Mucosa of rectum (tissue), 2 donors: ENCODE measurements around the gene VPREB1.

Source experiments
- H3K27ac ChIP-seq, 2 donors: one replicate each; pipeline ENCODE4 v1.7.0; 2013; ENCODE audit warnings: inconsistent platforms in 2 of 2, low read depth in 2 of 2, low read length in 2 of 2
- H3K27me3 ChIP-seq, 2 donors: one replicate each; pipeline ENCODE4 v1.7.0; 2013; ENCODE audit warnings: low read length in 2 of 2; ENCODE audit not compliant: control insufficient read depth in 2 of 2, insufficient read depth in 2 of 2
- H3K36me3 ChIP-seq, 2 donors: one replicate each; pipeline ENCODE4 v1.7.0; 2013; ENCODE audit warnings: low read length in 2 of 2; ENCODE audit not compliant: control insufficient read depth in 2 of 2, insufficient read depth in 2 of 2
- H3K4me1 ChIP-seq, 2 donors: one replicate each; pipeline ENCODE4 v1.7.0; 2013; ENCODE audit warnings: low read length in 2 of 2, mild to moderate bottlenecking in 1 of 2; ENCODE audit not compliant: control insufficient read depth in 2 of 2, insufficient read depth in 2 of 2
- H3K4me3 ChIP-seq, 2 donors: one replicate each; pipeline ENCODE4 v1.7.0; 2013; ENCODE audit warnings: low read length in 2 of 2
- H3K9ac ChIP-seq, 2 donors: one replicate each; pipeline ENCODE4 v1.7.0; 2013; ENCODE audit warnings: low read length in 2 of 2, low read depth in 1 of 2, mild to moderate bottlenecking in 1 of 2
- H3K9me3 ChIP-seq, 2 donors: one replicate each; pipeline ENCODE4 v1.7.0; 2013; ENCODE audit warnings: low read length in 2 of 2; ENCODE audit not compliant: control insufficient read depth in 2 of 2
- donor health status: healthy.
- donor health status: Normal muscosa, but diverticular disease.

The VPREB1 gene

DNA sequence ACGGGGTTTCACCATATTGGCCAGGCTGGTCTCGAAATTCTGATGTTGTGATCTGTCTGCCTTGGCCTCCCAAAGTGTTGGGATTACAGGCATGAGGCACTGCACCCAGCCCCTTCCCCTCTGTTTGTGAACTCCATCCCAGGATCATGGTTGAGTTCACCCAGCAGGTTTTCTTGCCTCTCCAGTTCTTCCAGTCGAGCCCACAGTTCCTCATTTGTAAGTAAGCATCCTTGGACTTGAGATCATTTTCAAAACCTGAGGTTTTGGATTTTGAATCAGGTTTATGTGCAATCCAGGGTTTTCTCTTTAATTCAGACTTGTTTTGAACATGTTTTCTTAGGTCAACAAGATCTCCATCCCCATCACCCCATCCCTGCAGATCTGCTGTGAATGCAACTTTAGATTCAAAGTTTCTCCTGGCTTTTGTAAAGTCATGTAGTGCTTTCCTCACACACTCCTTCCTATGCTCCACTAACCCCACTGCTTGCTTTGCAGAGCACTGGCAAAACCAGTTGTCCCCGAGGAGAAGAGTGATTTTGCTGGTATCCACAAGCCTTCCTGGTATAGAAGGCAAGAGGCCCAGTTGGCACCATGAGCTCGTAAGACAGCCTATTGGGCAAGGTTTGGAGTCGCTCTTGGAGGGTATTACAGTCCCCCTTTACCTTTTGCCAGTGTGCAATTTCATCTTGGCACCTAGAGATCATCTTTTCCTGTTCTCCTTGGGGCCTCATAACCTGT is 14.7 kb upstream of the VPREB1 start:
- Histone ChIP-seq H3K27ac (no peak overlapping the region), H3K9ac (no peak overlapping the region), H3K4me3 (no peak overlapping the region), H3K9me3 (no peaks in the 10 kb centered on the region), H3K36me3 (no peaks in the 10 kb centered on the region), H3K27me3 (no peaks in the 10 kb centered on the region), H3K4me1 (no peaks in the 10 kb centered on the region)

DNA sequence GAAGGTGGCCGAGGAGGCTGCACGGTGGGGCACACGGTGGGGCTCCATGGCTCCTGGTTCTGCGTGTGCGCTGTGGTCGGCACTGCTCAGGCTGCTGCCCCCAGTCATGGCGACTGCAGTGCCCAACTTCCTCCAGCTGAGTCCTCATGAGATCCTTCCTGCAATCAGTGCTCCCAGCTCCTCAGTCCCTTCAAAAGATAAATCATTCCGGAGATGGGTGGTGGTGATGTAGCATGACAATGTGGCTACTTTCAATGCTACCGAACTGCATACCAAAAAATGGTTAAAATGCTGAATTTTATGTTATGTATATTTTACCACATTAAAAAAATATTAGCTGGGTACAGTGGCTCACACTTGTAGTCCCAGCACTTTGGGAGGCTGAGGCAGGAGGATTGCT is 14.1 kb upstream of the VPREB1 start:
- no peak overlapping the region for H3K4me3 ChIP-seq
- H3K27me3 ChIP-seq, result no peaks in the 10 kb centered on the region
- H3K4me1 ChIP-seq, result no peaks in the 10 kb centered on the region
- no peaks in the 10 kb centered on the region for H3K36me3 ChIP-seq
- no peak overlapping the region for H3K27ac ChIP-seq
- H3K9me3 ChIP-seq, result no peaks in the 10 kb centered on the region
- H3K9ac ChIP-seq, result no peak overlapping the region

DNA sequence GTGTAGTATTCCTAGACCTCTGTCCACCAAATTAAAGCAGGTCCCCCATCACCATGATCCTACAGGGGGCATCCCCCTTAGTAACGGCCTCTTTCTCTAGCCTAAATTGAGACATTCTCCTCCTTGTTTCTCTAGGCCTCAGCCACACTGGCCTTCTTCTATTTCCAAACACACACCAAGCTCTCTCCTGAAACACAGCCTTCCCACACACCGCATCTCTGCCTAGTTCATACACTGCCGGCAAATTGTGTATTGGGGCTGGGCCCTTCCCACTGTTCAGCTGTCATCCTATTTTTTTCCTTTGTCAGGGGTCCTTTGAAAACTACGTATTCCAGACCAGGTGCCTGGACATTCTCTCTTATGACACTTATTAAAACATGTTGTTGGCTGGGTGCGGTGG is 11.5 kb upstream of the VPREB1 start:
- Histone ChIP-seq H3K27me3 (peaks cover 0 to 3% of the 10 kb centered on the region in 2 donors), H3K4me3 (no peak overlapping the region), H3K36me3 (no peaks in the 10 kb centered on the region), H3K9ac (no peak overlapping the region), H3K27ac (no peak overlapping the region), H3K4me1 (no peaks in the 10 kb centered on the region), H3K9me3 (no peaks in the 10 kb centered on the region)

DNA sequence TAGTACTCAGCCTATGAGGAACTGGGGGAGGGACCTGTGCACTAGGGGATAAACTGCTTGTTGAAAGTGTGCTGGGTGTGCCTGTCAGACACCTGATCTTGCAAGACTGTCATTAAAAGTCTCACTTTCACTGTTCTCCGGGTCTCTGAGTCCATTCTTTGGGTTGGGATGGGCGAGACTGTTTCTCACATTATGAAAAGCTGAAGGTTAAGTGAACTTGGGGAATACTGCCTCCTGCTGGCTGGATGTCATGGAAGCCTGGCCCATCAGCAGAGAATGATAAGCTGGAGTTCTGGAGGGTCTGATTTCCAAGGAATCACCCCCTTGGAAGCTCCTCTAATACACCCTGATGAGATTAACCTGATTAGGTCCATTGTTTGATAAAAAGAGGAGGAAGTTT is 9.0 kb upstream of the VPREB1 start:
- Histone ChIP-seq H3K4me1 (no peaks in the 10 kb centered on the region), H3K9ac (no peak overlapping the region), H3K27ac (no peak overlapping the region), H3K27me3 (peaks cover 0 to 3% of the 10 kb centered on the region in 2 donors), H3K4me3 (no peak overlapping the region), H3K9me3 (no peaks in the 10 kb centered on the region), H3K36me3 (no peaks in the 10 kb centered on the region)

DNA sequence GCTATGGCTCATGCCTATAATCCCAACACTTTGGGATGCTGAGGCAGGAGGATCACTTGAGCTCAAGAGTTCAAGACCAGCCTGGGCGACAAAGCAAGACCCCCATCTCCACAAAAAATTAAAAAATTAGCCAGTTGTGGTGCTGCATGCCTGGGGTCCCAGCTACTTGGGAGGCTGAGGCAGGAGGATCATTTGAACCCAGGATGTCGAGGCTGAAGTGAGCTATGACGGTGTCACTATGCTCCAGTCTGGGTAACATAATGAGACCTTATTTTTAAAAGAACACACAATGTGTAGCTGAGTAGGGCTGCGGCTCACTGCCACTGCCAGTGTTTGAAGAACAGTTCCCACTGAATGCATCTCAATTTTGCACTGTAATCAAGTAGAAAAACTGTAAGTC is 7.1 kb upstream of the VPREB1 start:
- Histone ChIP-seq H3K27ac (no peak overlapping the region), H3K36me3 (no peaks in the 10 kb centered on the region), H3K9ac (no peak overlapping the region), H3K4me3 (no peak overlapping the region), H3K9me3 (no peaks in the 10 kb centered on the region), H3K27me3 (peaks cover 0 to 3% of the 10 kb centered on the region in 2 donors), H3K4me1 (no peaks in the 10 kb centered on the region)

DNA sequence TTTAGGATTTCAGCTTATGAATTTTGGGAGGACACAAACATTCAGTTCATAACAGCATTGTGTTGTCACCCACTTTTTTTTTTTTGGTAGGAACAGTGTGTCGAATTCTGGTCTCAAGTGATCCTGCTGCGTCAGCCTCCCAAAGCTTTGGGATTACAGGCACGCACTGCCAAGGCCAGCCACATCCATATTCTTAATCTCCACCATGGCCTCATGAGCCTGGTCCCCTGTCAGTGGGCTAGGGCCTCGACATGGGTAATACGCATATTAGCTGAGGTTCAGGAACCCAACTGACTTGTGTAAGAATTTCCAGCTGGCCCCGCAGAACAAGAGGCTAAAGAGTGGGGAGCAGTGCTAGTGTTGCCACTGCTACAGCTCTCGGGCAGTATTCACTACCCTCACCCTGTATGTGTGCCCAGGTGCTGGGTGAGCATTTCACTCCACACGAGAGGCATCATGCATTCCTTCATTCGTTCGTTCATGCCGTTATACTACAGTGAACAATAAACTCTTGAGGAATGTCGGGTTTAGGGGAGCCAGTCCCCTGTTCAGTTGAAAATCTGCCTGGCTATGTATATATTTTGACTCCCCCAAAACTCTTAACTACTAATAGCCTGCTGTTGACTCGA is 5.2 kb upstream of the VPREB1 start:
- Histone ChIP-seq H3K36me3 (no peaks in the 10 kb centered on the region), H3K27me3 (peaks cover 0 to 5% of the 10 kb centered on the region in 2 donors), H3K4me1 (no peaks in the 10 kb centered on the region), H3K9me3 (no peaks in the 10 kb centered on the region), H3K4me3 (no peak overlapping the region), H3K9ac (no peak overlapping the region), H3K27ac (no peak overlapping the region)

DNA sequence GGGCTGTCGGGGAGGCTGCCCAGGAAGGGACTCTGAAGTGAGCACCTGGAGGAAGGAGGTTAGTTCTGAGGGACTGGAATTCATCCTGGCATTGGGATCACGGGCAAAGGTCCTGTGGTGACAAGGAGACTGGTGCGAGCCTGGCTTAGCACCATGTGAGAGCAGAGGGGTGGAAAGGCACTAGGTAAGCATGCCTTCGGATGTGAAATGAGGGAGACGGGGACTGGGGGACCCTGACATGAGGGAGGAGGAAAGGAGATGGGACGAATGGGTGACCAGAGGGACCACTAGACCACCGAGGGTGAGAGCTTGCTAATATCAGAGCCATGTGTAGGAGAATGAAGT is 3.1 kb upstream of the VPREB1 start:
- no peak overlapping the region for H3K27ac ChIP-seq
- H3K4me1 ChIP-seq, result no peaks in the 10 kb centered on the region
- H3K4me3 ChIP-seq, result no peak overlapping the region
- H3K9me3 ChIP-seq, result no peaks in the 10 kb centered on the region
- H3K27me3 ChIP-seq, result peaks cover 0 to 5% of the 10 kb centered on the region in 2 donors
- no peaks in the 10 kb centered on the region for H3K36me3 ChIP-seq
- H3K9ac ChIP-seq, result no peak overlapping the region

DNA sequence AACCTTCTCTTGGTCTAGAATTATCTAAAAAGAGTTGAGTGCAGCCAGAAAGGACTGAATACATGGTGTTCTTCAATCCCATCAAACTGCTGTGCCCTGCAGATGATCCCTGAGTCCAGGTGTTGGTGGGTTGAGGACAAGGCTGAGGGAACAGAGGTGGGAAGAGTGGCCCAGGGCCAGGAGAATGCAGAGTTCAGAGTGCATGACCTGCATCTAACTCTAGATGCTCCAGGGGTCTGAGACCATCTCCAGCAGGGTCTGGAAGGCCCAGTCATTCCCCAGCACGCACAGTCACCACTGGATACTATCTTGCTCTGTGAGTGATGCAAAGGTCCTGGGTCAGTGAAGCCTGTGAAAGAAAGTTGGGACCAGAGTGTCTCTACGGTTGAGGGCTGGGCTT is 2.1 kb upstream of the VPREB1 start:
- H3K9me3 ChIP-seq, result no peaks in the 10 kb centered on the region
- no peak overlapping the region for H3K4me3 ChIP-seq
- no peak overlapping the region for H3K9ac ChIP-seq
- no peaks in the 10 kb centered on the region for H3K4me1 ChIP-seq
- no peaks in the 10 kb centered on the region for H3K36me3 ChIP-seq
- peaks cover 0 to 5% of the 10 kb centered on the region in 2 donors for H3K27me3 ChIP-seq
- H3K27ac ChIP-seq, result no peak overlapping the region

DNA sequence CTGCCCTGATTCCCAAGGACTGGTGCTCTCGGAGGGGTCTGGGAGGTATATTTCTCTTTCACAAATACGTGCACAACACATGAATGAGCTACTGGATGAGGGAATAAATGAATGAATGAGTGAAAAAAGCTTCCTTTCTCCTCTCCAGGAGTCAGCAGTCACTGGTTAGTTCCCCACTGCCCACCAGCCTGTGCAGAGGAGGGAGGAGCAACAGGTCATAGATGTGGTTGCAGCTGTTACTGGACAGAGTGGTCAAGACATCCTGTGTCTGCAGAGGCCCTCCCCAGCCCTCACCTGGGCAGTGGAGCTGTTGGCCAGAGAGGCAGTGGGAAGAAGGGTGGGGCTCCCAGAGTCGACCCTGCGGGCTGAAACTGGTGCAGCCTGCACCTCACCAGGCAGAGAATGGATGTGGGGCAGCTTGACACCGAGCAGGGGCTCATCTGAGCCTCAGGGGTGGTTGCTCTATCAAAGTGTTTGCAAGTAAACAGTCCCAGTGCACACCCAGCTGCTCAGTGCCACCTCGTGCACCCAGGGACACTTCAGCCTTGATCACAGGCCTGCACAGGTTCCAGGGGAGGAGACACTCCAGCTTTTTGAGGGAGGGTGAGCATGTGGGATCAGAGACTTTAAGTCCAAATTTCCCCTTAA is 1.4 kb upstream of the VPREB1 start:
- no peak overlapping the region for H3K4me3 ChIP-seq
- no peaks in the 10 kb centered on the region for H3K9me3 ChIP-seq
- H3K36me3 ChIP-seq, result no peaks in the 10 kb centered on the region
- peaks cover 0 to 3% of the 10 kb centered on the region in 2 donors for H3K27me3 ChIP-seq
- H3K9ac ChIP-seq, result no peak overlapping the region
- H3K4me1 ChIP-seq, result no peaks in the 10 kb centered on the region
- no peak overlapping the region for H3K27ac ChIP-seq

DNA sequence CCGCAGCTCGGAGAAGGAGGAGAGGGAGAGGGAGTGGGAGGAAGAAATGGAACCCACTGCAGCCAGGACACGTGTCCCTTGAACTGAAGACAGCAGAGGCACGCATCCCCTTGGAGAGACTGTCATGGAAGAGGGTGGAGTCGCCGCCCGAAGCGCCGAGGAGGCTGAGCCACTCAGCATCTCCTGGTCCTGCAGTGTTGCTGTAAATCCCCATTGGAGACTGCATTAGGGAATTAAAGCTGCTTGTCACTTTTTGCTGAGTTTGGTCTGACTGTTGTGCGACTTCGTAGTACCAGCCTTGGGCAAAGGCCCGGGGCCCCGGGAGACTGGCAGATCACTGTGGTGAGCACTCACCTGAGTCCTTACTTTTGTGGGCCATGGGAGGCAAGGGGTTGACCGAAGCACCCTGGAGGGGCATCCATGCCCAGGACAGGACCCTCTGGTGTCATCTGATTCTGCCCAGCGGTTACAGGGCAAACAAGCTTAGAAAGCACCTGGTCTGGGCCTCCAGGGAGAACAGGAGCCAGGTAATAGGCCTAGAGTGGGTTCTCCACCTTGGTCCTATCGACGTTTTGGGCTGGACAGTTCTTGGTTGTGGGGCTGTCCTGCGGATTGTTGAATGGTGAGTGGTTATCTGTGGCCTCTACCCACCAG is 797 bp downstream of the VPREB1 start:
- Histone ChIP-seq H3K9me3 (no peaks in the 10 kb centered on the region), H3K27me3 (peaks cover 0 to 3% of the 10 kb centered on the region in 2 donors), H3K4me3 (no peak overlapping the region), H3K4me1 (no peaks in the 10 kb centered on the region), H3K27ac (no peak overlapping the region), H3K9ac (no peak overlapping the region), H3K36me3 (no peaks in the 10 kb centered on the region)
